Measurements from ENCODE around the gene CR1.

GRCh38 chr1:207462535-207462934, 33.4 kb upstream of the CR1 start:
- no peak for TF ChIP-seq REST (IDR thresholded peaks at IDR 0.05; ENCODE audit: borderline replicate concordance)
- TF ChIP-seq REST (CRISPR knock-in tag; IDR thresholded peaks at IDR 0.05; ENCODE audit: low read depth): no peak
- no peak for TF ChIP-seq ZNF24 (IDR thresholded peaks at IDR 0.05)
- no peak for TF ChIP-seq ZNF140 (CRISPR knock-in tag; IDR thresholded peaks at IDR 0.05)
- no peak for TF ChIP-seq MAFF (IDR thresholded peaks at IDR 0.05; ENCODE audit: low read length)
- TF ChIP-seq JUNB (CRISPR knock-in tag; conservative IDR thresholded peaks at IDR 0.05): no peak
- no peak for TF ChIP-seq ZNF766 (CRISPR knock-in tag; conservative IDR thresholded peaks at IDR 0.05)
- no peak for TF ChIP-seq CUX1 (CRISPR knock-in tag; IDR thresholded peaks at IDR 0.05)
- TF ChIP-seq ZNF584 (CRISPR knock-in tag; IDR thresholded peaks at IDR 0.05; ENCODE audit: low read depth): no peak
- TF ChIP-seq ZC3H11A (IDR thresholded peaks at IDR 0.05; ENCODE audit: low read depth, low read length): no peak
- no peak for TF ChIP-seq ZNF212 (CRISPR knock-in tag; IDR thresholded peaks at IDR 0.05)
- no peak for TF ChIP-seq ZNF274 (IDR thresholded peaks at IDR 0.05; ENCODE audit: borderline replicate concordance, low read depth, low read length)
